CD4-positive, alpha-beta T cell treated with Interleukin-4 for 4 hours (primary cell): ENCODE results near the gene SLC25A23.
"Not testable (repeated sequence)": the region's sequence is repeated elsewhere in the genome, so short reads cannot be mapped to it uniquely, and the experiment has no call there.

Experiments used
- DNase-seq: peaks from one replicate; pipeline ENCODE4 v3.0.0-alpha.2; 2020

Gene SLC25A23

GRCh38 chr19:6424195-6424938, 35.2 kb downstream of the SLC25A23 start, which contains the start of gene KHSRP:
Gene KHSRP (minus strand): TSS chr19:6424811. CDS start chr19:6424701, 110 bp downstream.
- no peak for DNase-seq

- peak; percentile 8 for DNase-seq
Observed at GRCh38 chr19:6423499-6424194, 35.9 kb downstream of the SLC25A23 start.

- no peak for DNase-seq
Observed at GRCh38 chr19:6421075-6422014, 38.2 kb downstream of the SLC25A23 start.

GRCh38 chr19:6418562-6418932, 41.0 kb downstream of the SLC25A23 start:
- no peak for DNase-seq

- DNase-seq: no peak
Observed at GRCh38 chr19:6417713-6418561, 41.7 kb downstream of the SLC25A23 start.

GRCh38 chr19:6416658-6417405, 42.8 kb downstream of the SLC25A23 start:
- DNase-seq: no peak

- no peak for DNase-seq
Observed at GRCh38 chr19:6415591-6416190, 43.9 kb downstream of the SLC25A23 start.

GRCh38 chr19:6414793-6415590, 44.6 kb downstream of the SLC25A23 start:
- no peak for DNase-seq

GRCh38 chr19:6413721-6414643, 45.6 kb downstream of the SLC25A23 start:
- no peak for DNase-seq

- DNase-seq: no peak
Observed at GRCh38 chr19:6413291-6413690, 46.3 kb downstream of the SLC25A23 start.

- peak; percentile 15 for DNase-seq
Observed at GRCh38 chr19:6412447-6413091, 47.0 kb downstream of the SLC25A23 start.

GRCh38 chr19:6412061-6412446, 47.5 kb downstream of the SLC25A23 start:
- no peak for DNase-seq

GRCh38 chr19:6409346-6409745, 50.2 kb downstream of the SLC25A23 start:
- DNase-seq: no peak

GRCh38 chr19:6406401-6406800, 53.2 kb downstream of the SLC25A23 start:
- no peak for DNase-seq

GRCh38 chr19:6402837-6403608, 56.6 kb downstream of the SLC25A23 start:
- no peak for DNase-seq

- no peak for DNase-seq
Observed at GRCh38 chr19:6402058-6402457, 57.5 kb downstream of the SLC25A23 start.

GRCh38 chr19:6400062-6400944, 59.3 kb downstream of the SLC25A23 start:
- DNase-seq: not testable (repeated sequence)
